Osteocyte (in vitro differentiated cells): ENCODE data around the gene C20orf204. TPM values are rescaled to one million over a fixed set of nuclear protein-coding genes. Genes with fewer than 3 reads are reported as not detected.

Experiments
- DNase-seq: peaks from one replicate; pipeline ENCODE4 v3.0.0; 2021; ENCODE audit warnings: mixed read lengths; ENCODE audit not compliant: unreplicated experiment; ENCODE audit errors: extremely low spot score
- H3K27ac Mint-ChIP-seq: one replicate; pipeline ENCODE4 v1.8.0; 2021; ENCODE audit warnings: mild to moderate bottlenecking, mixed read lengths; ENCODE audit not compliant: unreplicated experiment
- H3K27me3 Mint-ChIP-seq: one replicate; pipeline ENCODE4 v1.8.0; 2021; ENCODE audit warnings: mixed read lengths; ENCODE audit not compliant: unreplicated experiment
- H3K36me3 Mint-ChIP-seq: one replicate; pipeline ENCODE4 v1.8.0; 2021; ENCODE audit warnings: mixed read lengths; ENCODE audit not compliant: unreplicated experiment
- H3K4me1 Mint-ChIP-seq: one replicate; pipeline ENCODE4 v1.8.0; 2021; ENCODE audit warnings: mixed read lengths; ENCODE audit not compliant: unreplicated experiment
- H3K4me3 Mint-ChIP-seq: one replicate; pipeline ENCODE4 v1.8.0; 2021; ENCODE audit warnings: mild to moderate bottlenecking, moderate library complexity, mixed read lengths; ENCODE audit not compliant: unreplicated experiment
- H3K9me3 Mint-ChIP-seq: one replicate; pipeline ENCODE4 v1.8.0; 2021; ENCODE audit warnings: mixed read lengths; ENCODE audit not compliant: unreplicated experiment
- total RNA-seq: library from RNA; stranded (reverse); gene quantifications from 2 replicates; pipeline ENCODE4 v1.2.1, GENCODE V29; 2021
- TF ChIP-seq, protein P1 (sequence below): fragments of 200-600 bp; sonication (generic); IDR thresholded peaks from 2 replicates; pipeline ENCODE4 v1.5.0; 2021; ENCODE audit warnings: antibody characterized with exemption, mild to moderate bottlenecking, moderate library complexity

The C20orf204 gene
- total RNA-seq, 1 donor from 2014 or later, result 1.3 TPM

DNA sequence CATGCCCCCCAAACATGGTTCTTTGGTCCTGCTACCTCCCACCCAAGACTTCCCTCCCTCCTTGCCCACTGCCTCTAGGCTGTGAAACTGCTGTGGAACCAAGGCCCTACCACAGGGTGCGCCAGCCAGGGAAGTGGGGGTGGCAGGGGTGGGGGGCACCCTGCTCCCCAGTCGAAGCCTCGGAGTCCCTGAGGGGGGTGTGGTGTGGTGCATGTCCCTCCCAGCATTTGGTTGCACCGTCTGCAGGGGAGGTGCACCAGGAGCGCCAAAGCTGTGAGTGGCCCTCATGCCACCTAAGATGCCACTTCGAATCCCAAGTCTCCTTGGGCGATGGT, 41.5 kb downstream of the C20orf204 start:
- Mint-ChIP-seq H3K36me3 (peaks cover under 1% of the 10 kb centered on the region), H3K4me3 (no peak overlapping the region), H3K9me3 (no peaks in the 10 kb centered on the region), H3K27me3 (no peaks in the 10 kb centered on the region), H3K4me1 (peaks cover 27% of the 10 kb centered on the region), H3K27ac (no peak overlapping the region)
- TF ChIP-seq, protein P1, sequence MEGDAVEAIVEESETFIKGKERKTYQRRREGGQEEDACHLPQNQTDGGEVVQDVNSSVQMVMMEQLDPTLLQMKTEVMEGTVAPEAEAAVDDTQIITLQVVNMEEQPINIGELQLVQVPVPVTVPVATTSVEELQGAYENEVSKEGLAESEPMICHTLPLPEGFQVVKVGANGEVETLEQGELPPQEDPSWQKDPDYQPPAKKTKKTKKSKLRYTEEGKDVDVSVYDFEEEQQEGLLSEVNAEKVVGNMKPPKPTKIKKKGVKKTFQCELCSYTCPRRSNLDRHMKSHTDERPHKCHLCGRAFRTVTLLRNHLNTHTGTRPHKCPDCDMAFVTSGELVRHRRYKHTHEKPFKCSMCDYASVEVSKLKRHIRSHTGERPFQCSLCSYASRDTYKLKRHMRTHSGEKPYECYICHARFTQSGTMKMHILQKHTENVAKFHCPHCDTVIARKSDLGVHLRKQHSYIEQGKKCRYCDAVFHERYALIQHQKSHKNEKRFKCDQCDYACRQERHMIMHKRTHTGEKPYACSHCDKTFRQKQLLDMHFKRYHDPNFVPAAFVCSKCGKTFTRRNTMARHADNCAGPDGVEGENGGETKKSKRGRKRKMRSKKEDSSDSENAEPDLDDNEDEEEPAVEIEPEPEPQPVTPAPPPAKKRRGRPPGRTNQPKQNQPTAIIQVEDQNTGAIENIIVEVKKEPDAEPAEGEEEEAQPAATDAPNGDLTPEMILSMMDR, result no peak
- DNase-seq, result no peak

DNA sequence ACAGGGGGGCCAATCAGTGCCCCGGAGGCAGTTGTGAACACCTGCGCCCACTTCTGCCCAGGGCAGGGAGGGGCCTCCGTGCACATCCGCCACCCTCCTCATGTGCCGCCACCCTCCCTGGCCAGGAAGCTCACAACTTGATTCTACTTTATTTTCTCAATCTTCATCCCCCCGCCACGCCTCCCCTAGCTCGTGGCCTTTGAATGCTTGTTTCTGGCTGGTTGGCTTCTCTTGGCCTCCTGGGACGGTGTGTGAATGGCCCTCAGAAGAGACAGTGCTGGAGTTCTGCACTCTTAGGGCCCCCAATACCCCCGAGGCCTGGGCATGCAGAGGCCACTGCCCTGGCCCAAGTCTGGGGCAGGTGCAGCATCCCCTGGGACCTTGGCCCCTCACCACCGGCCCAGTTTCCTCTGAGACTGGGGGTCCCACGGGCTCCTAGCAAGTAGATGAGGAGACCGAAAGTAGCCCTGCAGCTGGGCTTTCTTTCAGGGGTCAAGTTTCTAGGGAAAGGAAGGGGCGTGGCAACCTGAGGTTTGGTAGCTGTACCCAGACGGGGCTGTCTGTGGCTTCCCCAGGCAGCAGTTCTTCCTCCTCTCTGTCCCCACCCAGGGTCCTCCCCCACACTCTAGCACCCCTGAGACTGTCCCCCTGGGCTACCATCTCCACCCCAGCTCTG, 42.0 kb downstream of the C20orf204 start:
- H3K36me3 Mint-ChIP-seq, result no peaks in the 10 kb centered on the region
- H3K4me3 Mint-ChIP-seq, result peak overlapping the region; percentile 10
- H3K27ac Mint-ChIP-seq, result no peak overlapping the region
- DNase-seq, result no peak
- no peaks in the 10 kb centered on the region for H3K27me3 Mint-ChIP-seq
- peaks cover 31% of the 10 kb centered on the region for H3K4me1 Mint-ChIP-seq
- TF ChIP-seq, protein P1, result no peak
- H3K9me3 Mint-ChIP-seq, result no peaks in the 10 kb centered on the region

DNA sequence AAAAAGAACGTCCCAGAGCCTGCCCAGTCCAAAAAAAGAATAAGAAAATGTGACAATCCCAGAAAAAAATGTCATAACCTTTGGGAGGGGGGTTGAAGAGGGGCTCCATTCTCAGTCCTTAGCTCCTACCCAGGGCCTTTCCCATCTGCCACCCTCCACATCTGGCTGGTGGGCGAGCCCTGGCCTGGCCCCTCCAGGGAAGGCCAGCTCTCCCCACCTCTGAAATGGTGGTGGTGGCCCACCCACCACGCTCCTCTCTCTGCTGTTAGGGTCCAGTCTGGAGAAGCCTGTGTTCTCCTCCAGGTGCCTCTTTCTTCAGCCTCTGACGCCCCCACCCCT, 42.9 kb downstream of the C20orf204 start:
- DNase-seq, result no peak
- no peak overlapping the region for H3K27ac Mint-ChIP-seq
- H3K4me1 Mint-ChIP-seq, result peaks cover 33% of the 10 kb centered on the region
- peak overlapping the region; percentile 73 for H3K4me3 Mint-ChIP-seq
- TF ChIP-seq, protein P1, result no peak
- H3K9me3 Mint-ChIP-seq, result no peaks in the 10 kb centered on the region
- no peaks in the 10 kb centered on the region for H3K27me3 Mint-ChIP-seq
- no peaks in the 10 kb centered on the region for H3K36me3 Mint-ChIP-seq

DNA sequence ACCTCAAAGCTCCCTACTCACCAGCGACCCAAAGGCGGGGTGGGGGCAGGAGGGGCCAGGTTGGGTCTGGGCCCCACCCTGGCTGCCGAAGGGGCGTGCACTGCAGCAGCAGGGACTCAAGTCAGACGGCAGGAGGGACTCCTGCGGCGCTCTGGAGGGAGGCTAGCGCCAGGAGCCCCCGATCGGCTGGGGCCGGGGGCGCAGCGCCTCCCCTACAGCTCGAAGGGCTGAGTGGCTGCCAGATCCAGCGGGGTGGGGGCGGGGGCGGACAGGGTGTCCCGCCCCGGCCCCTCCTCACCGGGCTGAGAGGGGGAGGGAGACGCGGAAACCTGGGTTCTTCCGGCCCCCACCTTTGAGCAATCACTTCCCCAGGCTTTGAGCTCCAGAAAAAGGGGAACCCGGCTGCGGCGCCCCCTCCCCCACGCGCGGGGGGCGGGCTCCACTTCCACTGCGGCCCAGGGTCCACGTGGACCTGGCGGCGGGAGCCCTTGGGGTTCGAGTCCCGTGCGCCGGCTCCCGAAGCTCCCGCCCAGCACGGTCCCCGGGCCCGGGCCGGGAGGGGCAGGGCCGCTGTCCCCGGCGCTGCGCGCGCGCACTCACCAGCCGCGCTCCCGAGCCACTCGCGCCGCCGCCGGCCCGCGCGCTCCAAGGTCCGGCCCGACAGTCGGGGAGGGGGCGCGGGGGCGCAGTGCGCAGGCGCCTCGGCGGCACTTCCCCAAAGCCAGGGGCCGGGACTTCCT, 43.5 kb downstream of the C20orf204 start, which contains the start of gene RGS19:
Gene RGS19 (minus strand): TSS at position 246 of the 740 bp plus-strand sequence. CDS start 2,632 bp downstream, outside the sequence.
- H3K4me3 Mint-ChIP-seq, result peak within 1 kb of the TSS; percentile 73
- peaks cover 35% of the 10 kb centered on the region for H3K4me1 Mint-ChIP-seq
- DNase-seq, result peak; percentile 89
- H3K36me3 Mint-ChIP-seq, result no peaks in the 10 kb centered on the region
- H3K27me3 Mint-ChIP-seq, result no peaks in the 10 kb centered on the region
- TF ChIP-seq, protein P1, result no peak
- no peaks in the 10 kb centered on the region for H3K9me3 Mint-ChIP-seq
- H3K27ac Mint-ChIP-seq, result peak within 1 kb of the TSS; percentile 38
